Lung (tissue), 12 donors: ENCODE results near the gene FILIP1. TPM values are rescaled to one million over a fixed set of nuclear protein-coding genes. Genes with fewer than 3 reads are reported as not detected.

Source experiments
- ATAC-seq: fragments of 200-7000 bp; cut with Tn5 transposase; one replicate; pipeline ENCODE4 v1.9.1; 2020; ENCODE audit warnings: moderate number of reproducible peaks; ENCODE audit not compliant: insufficient read depth, low FRiP score
- DNase-seq, 3 donors: peaks; one replicate each; pipeline ENCODE4 v3.0.0-alpha.2; 2013 to 2017
- H3K27ac ChIP-seq, 2 donors: one replicate each; pipeline ENCODE4 v1.5.1; 2013; ENCODE audit warnings: mild to moderate bottlenecking in 2 of 2, moderate library complexity in 2 of 2, control low read depth in 1 of 2, inconsistent platforms in 1 of 2, low read depth in 1 of 2, low read length in 1 of 2
- H3K27me3 ChIP-seq, 3 donors: one replicate each; pipeline ENCODE4 v1.5.1; 2013; ENCODE audit warnings: low read length in 2 of 3; ENCODE audit not compliant: control insufficient read depth in 3 of 3, insufficient read depth in 3 of 3
- H3K36me3 ChIP-seq, 4 donors: one replicate each; pipeline ENCODE4 v1.5.1; 2013; ENCODE audit warnings: low read length in 4 of 4, mild to moderate bottlenecking in 1 of 4, moderate library complexity in 1 of 4; ENCODE audit not compliant: control insufficient read depth in 4 of 4, insufficient read depth in 4 of 4
- H3K4me1 ChIP-seq, 5 donors: one replicate each; pipeline ENCODE4 v1.5.1; 2013; ENCODE audit warnings: low read length in 5 of 5, mild to moderate bottlenecking in 2 of 5, moderate library complexity in 1 of 5; ENCODE audit not compliant: control insufficient read depth in 5 of 5, insufficient read depth in 5 of 5
- H3K4me3 ChIP-seq: one replicate; pipeline ENCODE4 v1.5.1; 2013; ENCODE audit warnings: mild to moderate bottlenecking, control low read depth, moderate library complexity
- H3K9ac ChIP-seq, 2 donors: one replicate each; pipeline ENCODE4 v1.5.1; 2013; ENCODE audit warnings: low read length in 2 of 2, control low read depth in 1 of 2; ENCODE audit not compliant: insufficient read depth in 1 of 2
- H3K9me3 ChIP-seq, 4 donors: one replicate each; pipeline ENCODE4 v1.5.1; 2013; ENCODE audit warnings: low read length in 3 of 4, mild to moderate bottlenecking in 1 of 4, moderate library complexity in 1 of 4; ENCODE audit not compliant: control insufficient read depth in 4 of 4, insufficient read depth in 3 of 4
- WGBS, 2 donors: extraction: QIAGEN DNeasy Blood & Tissue Kit; methylation state at CpG; one replicate each; pipeline ENCODE4 v1.1.7; 2013; 5-methylcytosine and 5-hydroxymethylcytosine counted together
- polyA plus RNA-seq, 2 donors: library from polyadenylated mRNA; stranded (reverse); fragments of 200-250 nt; gene quantifications; one replicate each; pipeline ENCODE4 v1.2.1, GENCODE V29; 2013
- total RNA-seq, 2 donors: library from RNA; depleted of rRNA in 1 of 2; stranded (reverse); fragments of >200 nt in 1 of 2; gene quantifications; one replicate each; pipeline ENCODE4 v1.2.1, GENCODE V29; 2014 to 2021
- TF ChIP-seq, protein P1 (sequence below): IDR thresholded peaks from 2 replicates; pipeline ENCODE4 v1.5.1; 2012; ENCODE audit warnings: mild to moderate bottlenecking; ENCODE audit errors: control extremely low read depth, extremely low read depth
- donor health status: control.
- donor health status: control.
- donor health status: Bipolar disorder and iron deficiency.
- donor health status: healthy.
- donor health status: DM: yes; HTN: yes; CAD: no.

The FILIP1 gene
- total and polyA plus RNA-seq, 4 donors: 5.6 to 24.1 (median 11.1) TPM

DNA sequence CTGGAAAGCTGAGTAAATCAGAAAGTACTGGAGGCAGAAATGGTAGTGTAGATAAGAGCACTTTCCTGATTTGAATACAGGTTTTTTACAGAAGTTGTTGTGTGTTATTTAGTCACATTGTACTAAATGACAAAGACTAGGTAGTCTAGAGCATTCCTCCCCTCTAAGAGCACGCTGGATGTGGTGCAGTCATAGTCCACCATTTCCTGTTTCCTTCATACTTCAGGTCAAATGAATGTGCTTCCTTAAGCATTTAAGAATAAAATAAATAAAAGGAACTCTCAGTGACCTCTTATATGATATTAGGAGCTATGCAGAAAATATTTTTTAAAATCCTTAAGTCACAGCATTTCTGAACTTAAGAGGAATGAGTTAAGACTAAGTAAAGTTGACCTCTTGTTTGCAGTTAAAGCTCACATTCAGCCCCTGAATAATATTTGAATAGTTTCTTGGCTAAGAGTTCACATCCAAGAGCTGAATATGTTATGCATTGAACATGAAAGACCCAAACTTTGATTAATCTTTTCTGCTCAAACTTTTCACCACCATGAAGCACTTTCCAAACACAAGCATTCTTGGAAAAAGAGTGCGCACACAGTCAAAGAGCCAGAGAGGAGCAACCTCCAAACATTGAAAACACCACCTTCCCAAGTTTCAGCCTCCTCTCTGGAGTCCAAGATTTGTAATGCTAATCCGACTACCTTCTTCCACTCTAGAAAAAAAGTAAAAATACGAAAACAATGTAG lies 155.6 kb downstream of the FILIP1 start:
- DNase-seq: peak in 2 of 3 donors; percentile 46 to 55
- no peak overlapping the region for H3K27ac ChIP-seq

DNA sequence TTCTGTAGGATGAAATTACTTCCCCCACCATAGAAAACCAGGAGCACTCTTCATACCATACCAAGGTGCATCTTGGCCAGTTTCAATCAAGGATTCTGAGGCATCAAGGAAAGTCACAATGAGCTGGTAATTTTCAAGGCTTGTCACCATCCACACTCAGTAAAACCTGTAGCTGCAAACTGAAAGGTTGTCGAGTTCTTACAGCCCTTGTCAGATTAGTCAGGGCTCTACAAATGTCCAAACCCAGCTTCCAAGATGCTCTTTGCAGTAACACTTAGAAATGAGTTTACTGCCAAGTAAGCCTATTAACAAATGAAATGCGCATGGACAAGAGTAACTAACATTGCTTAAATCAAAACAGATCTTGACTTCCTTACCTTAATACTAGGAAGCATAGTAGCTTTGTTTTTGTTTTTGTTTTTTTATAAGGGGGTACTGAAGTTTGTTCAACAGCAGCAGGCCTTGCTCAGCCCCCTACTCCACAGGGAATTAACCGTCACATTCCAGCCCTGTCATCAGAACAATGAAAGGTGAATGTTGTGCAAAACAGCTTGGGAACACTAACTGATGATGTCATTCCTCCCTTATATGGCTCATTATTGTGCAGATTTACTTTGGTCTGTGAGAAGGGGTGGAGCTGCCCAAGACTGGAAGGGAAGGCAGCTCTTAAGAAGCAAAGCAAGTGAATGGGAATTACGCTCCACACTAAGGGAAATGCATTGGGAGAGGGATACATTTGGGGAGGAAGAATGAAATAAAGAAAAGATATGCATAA lies 159.1 kb downstream of the FILIP1 start:
- peak; percentile 58 to 88 (median 85) for DNase-seq
- Histone ChIP-seq H3K9me3 (no peaks in the 10 kb centered on the region), H3K4me3 (no peak overlapping the region), H3K27ac (peak overlapping the region; percentile 73 to 81), H3K27me3 (no peaks in the 10 kb centered on the region), H3K9ac (peak overlapping the region in 1 of 2 donors; percentile 62), H3K4me1 (peaks cover 0 to 45% (median 18%) of the 10 kb centered on the region in 5 donors), H3K36me3 (peaks cover 0 to 13% (median 8%) of the 10 kb centered on the region in 4 donors)
- TF ChIP-seq, protein P1, sequence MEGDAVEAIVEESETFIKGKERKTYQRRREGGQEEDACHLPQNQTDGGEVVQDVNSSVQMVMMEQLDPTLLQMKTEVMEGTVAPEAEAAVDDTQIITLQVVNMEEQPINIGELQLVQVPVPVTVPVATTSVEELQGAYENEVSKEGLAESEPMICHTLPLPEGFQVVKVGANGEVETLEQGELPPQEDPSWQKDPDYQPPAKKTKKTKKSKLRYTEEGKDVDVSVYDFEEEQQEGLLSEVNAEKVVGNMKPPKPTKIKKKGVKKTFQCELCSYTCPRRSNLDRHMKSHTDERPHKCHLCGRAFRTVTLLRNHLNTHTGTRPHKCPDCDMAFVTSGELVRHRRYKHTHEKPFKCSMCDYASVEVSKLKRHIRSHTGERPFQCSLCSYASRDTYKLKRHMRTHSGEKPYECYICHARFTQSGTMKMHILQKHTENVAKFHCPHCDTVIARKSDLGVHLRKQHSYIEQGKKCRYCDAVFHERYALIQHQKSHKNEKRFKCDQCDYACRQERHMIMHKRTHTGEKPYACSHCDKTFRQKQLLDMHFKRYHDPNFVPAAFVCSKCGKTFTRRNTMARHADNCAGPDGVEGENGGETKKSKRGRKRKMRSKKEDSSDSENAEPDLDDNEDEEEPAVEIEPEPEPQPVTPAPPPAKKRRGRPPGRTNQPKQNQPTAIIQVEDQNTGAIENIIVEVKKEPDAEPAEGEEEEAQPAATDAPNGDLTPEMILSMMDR: no peak
- 46 to 71% methylated on average over 4 of the region's 4 CpGs for WGBS, 2 donors
- ATAC-seq: peak; percentile 64

More for the DNA sequence above, 155.6 kb downstream of the FILIP1 start:
- Histone ChIP-seq H3K4me3 (no peak overlapping the region), H3K36me3 (peaks cover 0 to 11% (median 9%) of the 10 kb centered on the region in 4 donors), H3K27me3 (no peaks in the 10 kb centered on the region), H3K9me3 (no peaks in the 10 kb centered on the region), H3K9ac (no peak overlapping the region), H3K4me1 (peaks cover 0 to 35% (median 14%) of the 10 kb centered on the region in 5 donors)
- TF ChIP-seq, protein P1: no peak
- peak; percentile 12 for ATAC-seq
- 50 to 56% methylated on average over 4 of the region's 4 CpGs for WGBS, 2 donors

DNA sequence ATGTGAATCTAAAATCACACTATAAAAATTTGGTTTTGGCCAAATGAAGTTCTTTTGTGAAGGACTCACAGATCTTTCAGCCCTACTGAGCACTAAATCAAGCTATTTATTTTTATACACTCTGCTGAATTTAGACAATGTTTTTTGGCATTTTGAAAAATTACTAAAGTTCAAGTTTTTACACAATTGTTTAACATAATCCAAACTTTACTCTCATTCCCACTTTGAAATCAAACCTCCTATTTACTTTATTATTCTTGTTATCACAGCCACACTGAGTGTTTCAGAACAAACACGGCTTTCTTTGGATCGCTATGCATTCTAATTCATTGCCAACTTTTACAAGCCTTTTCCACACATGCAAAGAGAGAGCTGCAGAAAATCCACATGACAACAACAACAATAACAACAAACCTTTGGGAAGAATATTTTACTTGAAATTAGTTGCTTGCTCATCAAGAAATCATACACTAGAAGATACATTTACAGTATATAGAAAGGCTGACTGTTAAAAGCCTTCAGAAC lies 159.9 kb downstream of the FILIP1 start:
- peak; percentile 31 to 92 (median 92) for DNase-seq
- Histone ChIP-seq H3K9me3 (no peaks in the 10 kb centered on the region), H3K36me3 (peaks cover 0 to 13% (median 8%) of the 10 kb centered on the region in 4 donors), H3K27ac (peak overlapping the region in 1 of 2 donors; percentile 81), H3K4me1 (peaks cover 0 to 45% (median 18%) of the 10 kb centered on the region in 5 donors), H3K4me3 (no peak overlapping the region), H3K27me3 (no peaks in the 10 kb centered on the region), H3K9ac (peak overlapping the region in 1 of 2 donors; percentile 62)
- TF ChIP-seq, protein P1: no peak
- WGBS, 2 donors: 56 to 77% methylated on average over 2 of the region's 2 CpGs
- ATAC-seq: no peak
